ENCODE data around the gene SMAD6.

The SMAD6 gene

DNA sequence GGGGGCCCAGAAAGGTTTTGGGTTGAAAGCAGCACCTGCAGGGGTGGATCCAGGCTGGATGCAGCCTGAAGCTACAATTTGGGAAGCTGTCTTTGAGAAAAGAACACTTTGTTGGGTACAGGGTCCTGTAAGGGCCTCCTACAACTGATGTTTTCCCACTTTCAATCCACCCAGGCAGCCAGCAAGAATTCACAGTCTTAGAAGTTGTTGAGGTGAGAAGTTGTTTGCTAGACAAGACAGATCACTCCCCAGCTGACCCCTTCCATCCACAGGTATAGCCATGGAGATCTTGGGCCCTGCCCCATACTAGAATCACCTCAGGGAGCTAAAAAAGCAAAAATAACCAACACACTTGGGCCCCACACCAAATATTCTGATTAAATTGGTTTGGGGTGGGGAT lies 10.3 kb upstream of the SMAD6 start:
- no peaks in the 10 kb centered on the region for H3K36me3 ChIP-seq (ENCODE audit: control insufficient read depth, insufficient read depth, low read length)
- H3K27me3 ChIP-seq (ENCODE audit: control insufficient read depth, insufficient read depth, low read length) = no peaks in the 10 kb centered on the region
- no peak overlapping the region for H3K9ac ChIP-seq (ENCODE audit: low read length)
- no peaks in the 10 kb centered on the region; the same call in 1 of the 2 replicates for H3K4me1 ChIP-seq (ENCODE audit: control insufficient read depth, insufficient read depth, low read length)
- H3K4me3 ChIP-seq (ENCODE audit: low read depth, low read length) = no peak overlapping the region
- no peak overlapping the region for H3K27ac ChIP-seq (ENCODE audit: low read depth, low read length)
- no peaks in the 10 kb centered on the region for H3K9me3 ChIP-seq (ENCODE audit: control insufficient read depth, insufficient read depth, low read depth, low read length)

DNA sequence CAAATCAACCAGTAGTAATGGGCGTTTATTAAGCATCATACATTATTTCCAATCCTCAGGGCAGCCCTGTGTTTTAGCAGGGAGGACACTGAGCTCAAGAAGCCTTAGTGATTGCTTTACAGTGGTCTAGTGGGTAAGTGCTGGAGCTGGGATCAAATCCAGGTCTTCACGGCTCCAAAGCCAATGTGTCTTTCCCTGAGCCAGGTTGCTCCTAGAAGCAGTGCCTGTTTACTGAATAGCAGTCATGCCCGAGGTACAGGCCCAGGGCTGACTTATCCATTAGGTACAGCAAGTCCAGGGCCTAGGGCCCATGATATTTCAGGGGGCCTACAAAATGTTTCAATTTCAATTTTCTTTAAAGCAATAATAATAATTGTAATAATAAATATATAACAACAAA lies 9.6 kb upstream of the SMAD6 start:
- no peak overlapping the region for H3K9ac ChIP-seq (ENCODE audit: low read length)
- no peaks in the 10 kb centered on the region for H3K36me3 ChIP-seq (ENCODE audit: control insufficient read depth, insufficient read depth, low read length)
- H3K27ac ChIP-seq (ENCODE audit: low read depth, low read length) = no peak overlapping the region
- H3K9me3 ChIP-seq (ENCODE audit: control insufficient read depth, insufficient read depth, low read depth, low read length) = no peaks in the 10 kb centered on the region
- no peaks in the 10 kb centered on the region for H3K27me3 ChIP-seq (ENCODE audit: control insufficient read depth, insufficient read depth, low read length)
- no peaks in the 10 kb centered on the region; the same call in 1 of the 2 replicates for H3K4me1 ChIP-seq (ENCODE audit: control insufficient read depth, insufficient read depth, low read length)
- H3K4me3 ChIP-seq (ENCODE audit: low read depth, low read length) = no peak overlapping the region

DNA sequence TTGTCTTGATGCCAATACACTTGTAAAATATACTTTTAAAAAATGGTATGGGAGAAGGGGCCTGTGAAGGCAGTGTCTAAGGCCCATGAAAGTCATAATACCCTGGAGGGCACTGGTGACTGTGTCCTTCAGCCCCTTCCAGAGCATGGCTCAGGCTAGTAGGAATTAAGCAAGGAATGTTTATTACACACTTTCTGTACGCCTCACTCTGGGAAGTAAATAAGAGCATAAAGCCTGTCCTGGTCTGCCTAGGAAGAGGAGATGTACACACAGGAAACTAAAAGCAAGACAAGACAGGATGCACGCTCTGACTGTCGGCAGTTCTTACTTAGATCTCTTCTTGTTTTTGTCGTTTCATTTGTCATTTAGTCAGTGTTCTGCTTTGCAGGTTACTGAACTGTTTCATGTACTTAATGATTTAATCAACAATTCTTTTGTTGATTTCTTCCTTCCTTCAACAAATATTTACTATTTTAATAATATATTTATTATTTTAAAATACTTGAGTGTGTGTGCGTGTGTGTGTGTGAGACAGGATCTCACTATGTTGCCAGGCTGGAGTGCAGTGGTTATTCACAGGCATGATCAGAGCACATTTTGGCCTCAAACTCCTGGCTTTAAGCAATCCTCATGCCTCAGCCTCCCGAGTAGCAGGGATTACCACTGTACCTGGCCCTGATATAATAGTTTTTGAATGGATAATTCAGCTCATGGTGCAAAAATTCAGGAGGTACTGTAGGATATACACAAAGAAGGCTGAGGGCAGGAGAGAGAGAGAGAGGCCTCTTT lies 9.0 kb upstream of the SMAD6 start:
- no peaks in the 10 kb centered on the region for H3K27me3 ChIP-seq (ENCODE audit: control insufficient read depth, insufficient read depth, low read length)
- no peaks in the 10 kb centered on the region for H3K36me3 ChIP-seq (ENCODE audit: control insufficient read depth, insufficient read depth, low read length)
- no peak overlapping the region for H3K4me3 ChIP-seq (ENCODE audit: low read depth, low read length)
- no peaks in the 10 kb centered on the region for H3K9me3 ChIP-seq (ENCODE audit: control insufficient read depth, insufficient read depth, low read depth, low read length)
- H3K9ac ChIP-seq (ENCODE audit: low read length) = no peak overlapping the region
- no peak overlapping the region for H3K27ac ChIP-seq (ENCODE audit: low read depth, low read length)
- H3K4me1 ChIP-seq (ENCODE audit: control insufficient read depth, insufficient read depth, low read length) = peaks cover under 1% of the 10 kb centered on the region; the same call in 1 of the 2 replicates

DNA sequence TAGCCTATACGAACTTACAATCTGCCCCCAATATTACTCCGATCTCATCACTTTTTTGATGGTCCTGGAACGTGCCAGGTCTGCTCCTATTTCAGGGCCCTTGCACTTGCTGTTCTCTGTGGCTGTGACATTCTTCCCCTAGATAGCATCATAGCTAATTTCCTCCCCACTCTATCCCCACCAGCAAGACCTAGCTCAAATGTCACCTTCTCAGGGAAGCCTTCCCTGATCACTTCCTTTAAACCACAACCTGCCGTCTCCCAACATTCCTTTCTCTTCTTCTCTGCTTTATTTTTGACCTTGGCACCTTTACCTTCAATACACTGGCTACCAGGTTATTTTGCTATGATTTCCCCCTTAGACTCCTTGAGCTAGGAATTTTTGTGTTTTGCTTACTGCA lies 5.3 kb upstream of the SMAD6 start:
- H3K9ac ChIP-seq (ENCODE audit: low read length) = no peak overlapping the region
- peaks cover 7% of the 10 kb centered on the region; the same call in 1 of the 2 replicates for H3K27me3 ChIP-seq (ENCODE audit: control insufficient read depth, insufficient read depth, low read length)
- no peaks in the 10 kb centered on the region for H3K9me3 ChIP-seq (ENCODE audit: control insufficient read depth, insufficient read depth, low read depth, low read length)
- no peak overlapping the region for H3K4me3 ChIP-seq (ENCODE audit: low read depth, low read length)
- no peak overlapping the region for H3K27ac ChIP-seq (ENCODE audit: low read depth, low read length)
- no peaks in the 10 kb centered on the region for H3K36me3 ChIP-seq (ENCODE audit: control insufficient read depth, insufficient read depth, low read length)
- H3K4me1 ChIP-seq (ENCODE audit: control insufficient read depth, insufficient read depth, low read length) = peaks cover 13% of the 10 kb centered on the region; the same call in 1 of the 2 replicates

DNA sequence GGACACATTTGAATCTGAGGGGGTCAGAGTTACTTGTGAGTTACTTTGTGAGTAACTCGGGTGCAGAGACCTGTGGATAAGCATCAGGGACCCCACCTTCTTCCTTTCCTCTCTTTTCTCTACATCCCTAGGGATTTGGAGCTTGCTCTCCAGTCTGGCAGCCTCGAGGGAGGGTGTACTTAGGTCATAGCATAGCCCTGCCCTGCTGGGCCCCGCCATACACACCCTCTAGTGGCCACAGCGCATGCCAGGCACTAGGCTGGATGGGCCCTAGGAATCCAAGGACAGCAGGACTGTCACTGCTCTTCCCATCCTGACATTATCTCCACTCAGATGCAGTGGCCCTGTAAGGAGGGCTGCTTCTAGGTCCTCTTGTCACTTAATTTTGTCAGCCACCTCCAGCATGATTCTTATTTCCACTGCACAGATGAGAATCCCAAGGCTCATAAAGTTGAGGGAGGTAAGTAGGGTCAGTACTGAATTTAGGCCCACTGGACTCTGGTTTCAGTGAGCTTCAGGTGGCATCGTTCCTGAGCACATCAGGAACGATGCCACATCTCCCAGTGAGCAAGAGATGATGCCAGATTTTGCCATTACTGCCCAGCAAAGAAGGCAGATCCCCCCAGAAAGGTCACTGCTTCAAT lies 3.6 kb upstream of the SMAD6 start:
- peaks cover 11% of the 10 kb centered on the region; the same call in 1 of the 2 replicates for H3K27me3 ChIP-seq (ENCODE audit: control insufficient read depth, insufficient read depth, low read length)
- H3K9me3 ChIP-seq (ENCODE audit: control insufficient read depth, insufficient read depth, low read depth, low read length) = no peaks in the 10 kb centered on the region
- H3K4me1 ChIP-seq (ENCODE audit: control insufficient read depth, insufficient read depth, low read length) = peaks cover 13% of the 10 kb centered on the region; the same call in 1 of the 2 replicates

DNA sequence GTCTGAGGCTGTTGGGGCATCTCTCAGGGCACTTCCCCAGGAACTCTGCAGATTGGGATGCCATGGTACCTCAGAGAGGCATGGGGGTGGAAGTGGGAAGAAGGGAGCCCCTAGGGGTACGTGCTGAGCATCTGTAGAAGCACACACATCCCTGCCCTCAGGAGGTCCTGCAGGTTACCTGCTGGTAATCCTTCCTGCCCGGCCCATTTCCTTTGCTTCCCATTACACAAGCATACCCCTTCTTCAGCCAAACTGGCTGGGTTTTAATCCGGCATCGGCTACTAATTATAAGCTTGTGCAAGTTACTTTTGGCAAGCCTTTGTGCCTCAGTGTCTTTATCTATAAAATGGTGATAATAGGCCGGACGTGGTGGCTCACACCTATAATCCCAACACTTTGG lies 3.1 kb upstream of the SMAD6 start:
- Histone ChIP-seq H3K36me3 (ENCODE audit: control insufficient read depth, insufficient read depth, low read length) (no peaks in the 10 kb centered on the region), H3K27me3 (ENCODE audit: control insufficient read depth, insufficient read depth, low read length) (peaks cover 16% of the 10 kb centered on the region), H3K4me1 (ENCODE audit: control insufficient read depth, insufficient read depth, low read length) (peaks cover 13% of the 10 kb centered on the region; the same call in 1 of the 2 replicates), H3K9me3 (ENCODE audit: control insufficient read depth, insufficient read depth, low read depth, low read length) (no peaks in the 10 kb centered on the region), H3K27ac (ENCODE audit: low read depth, low read length) (no peak overlapping the region), H3K9ac (ENCODE audit: low read length) (no peak overlapping the region), H3K4me3 (ENCODE audit: low read depth, low read length) (no peak overlapping the region)

More for the DNA sequence above, 3.6 kb upstream of the SMAD6 start:
- Histone ChIP-seq H3K36me3 (ENCODE audit: control insufficient read depth, insufficient read depth, low read length) (no peaks in the 10 kb centered on the region), H3K9ac (ENCODE audit: low read length) (no peak overlapping the region), H3K27ac (ENCODE audit: low read depth, low read length) (no peak overlapping the region), H3K4me3 (ENCODE audit: low read depth, low read length) (no peak overlapping the region)

- H3K4me3 ChIP-seq (ENCODE audit: low read depth, low read length) = peak overlapping the region; percentile 80
- no peak overlapping the region for H3K27ac ChIP-seq (ENCODE audit: low read depth, low read length)
- peaks cover 26% of the 10 kb centered on the region for H3K4me1 ChIP-seq (ENCODE audit: control insufficient read depth, insufficient read depth, low read length)
- H3K36me3 ChIP-seq (ENCODE audit: control insufficient read depth, insufficient read depth, low read length) = no peaks in the 10 kb centered on the region; the same call in 1 of the 2 replicates
- peaks cover 30% of the 10 kb centered on the region for H3K27me3 ChIP-seq (ENCODE audit: control insufficient read depth, insufficient read depth, low read length)
- H3K9ac ChIP-seq (ENCODE audit: low read length) = peak overlapping the region; percentile 79
- H3K9me3 ChIP-seq (ENCODE audit: control insufficient read depth, insufficient read depth, low read depth, low read length) = no peaks in the 10 kb centered on the region
Measured at GRCh38 chr15:66700412-66700801, 1.6 kb upstream of the SMAD6 start.

- peaks cover 28% of the 10 kb centered on the region for H3K4me1 ChIP-seq (ENCODE audit: control insufficient read depth, insufficient read depth, low read length)
- no peaks in the 10 kb centered on the region; the same call in 1 of the 2 replicates for H3K36me3 ChIP-seq (ENCODE audit: control insufficient read depth, insufficient read depth, low read length)
- H3K9me3 ChIP-seq (ENCODE audit: control insufficient read depth, insufficient read depth, low read depth, low read length) = no peaks in the 10 kb centered on the region
- peak overlapping the region; percentile 90 for H3K9ac ChIP-seq (ENCODE audit: low read length)
- H3K27me3 ChIP-seq (ENCODE audit: control insufficient read depth, insufficient read depth, low read length) = peaks cover 30% of the 10 kb centered on the region
- peak overlapping the region; percentile 89 for H3K4me3 ChIP-seq (ENCODE audit: low read depth, low read length)
- peak overlapping the region; percentile 73; the same call in 1 of the 2 replicates for H3K27ac ChIP-seq (ENCODE audit: low read depth, low read length)
Measured at GRCh38 chr15:66700802-66701421, 1.1 kb upstream of the SMAD6 start.

DNA sequence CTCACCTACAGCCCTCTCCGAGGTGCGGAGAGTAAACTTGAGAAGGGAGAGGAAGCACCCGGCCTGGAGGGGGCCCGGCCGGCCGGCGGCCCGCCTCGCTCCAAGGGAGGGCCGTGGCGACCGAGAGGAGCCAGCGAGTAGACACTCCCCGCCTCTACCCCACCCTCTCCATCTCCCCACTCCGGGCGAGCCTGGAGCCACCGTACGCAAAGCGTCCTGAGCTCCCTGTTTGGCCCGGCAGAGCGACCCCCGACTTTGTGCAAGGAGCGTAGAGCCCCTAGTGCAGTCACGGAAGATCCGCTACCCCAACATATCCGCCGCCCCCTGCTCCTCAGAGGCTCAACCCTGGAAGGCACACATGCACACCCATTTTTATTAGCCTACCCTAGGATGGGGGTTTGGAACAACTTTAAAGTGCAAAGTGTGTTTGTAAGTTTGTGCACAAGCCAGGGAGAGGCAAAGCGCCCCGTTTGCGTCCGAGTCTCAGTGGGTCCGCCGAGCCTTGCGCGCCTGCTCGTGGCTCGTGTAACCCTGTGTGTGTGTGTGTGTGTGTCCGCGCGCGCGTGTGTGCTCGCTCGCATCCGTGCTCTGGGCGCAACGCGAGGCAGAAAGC lies 508 bp upstream of the SMAD6 start:
- Histone ChIP-seq H3K36me3 (ENCODE audit: control insufficient read depth, insufficient read depth, low read length) (no peaks in the 10 kb centered on the region; the same call in 1 of the 2 replicates), H3K9ac (ENCODE audit: low read length) (peak overlapping the region; percentile 90), H3K27ac (ENCODE audit: low read depth, low read length) (peak overlapping the region; percentile 73; the same call in 1 of the 2 replicates), H3K9me3 (ENCODE audit: control insufficient read depth, insufficient read depth, low read depth, low read length) (no peaks in the 10 kb centered on the region), H3K4me3 (ENCODE audit: low read depth, low read length) (peak overlapping the region; percentile 89), H3K4me1 (ENCODE audit: control insufficient read depth, insufficient read depth, low read length) (peaks cover 34% of the 10 kb centered on the region), H3K27me3 (ENCODE audit: control insufficient read depth, insufficient read depth, low read length) (peaks cover 30% of the 10 kb centered on the region)

DNA sequence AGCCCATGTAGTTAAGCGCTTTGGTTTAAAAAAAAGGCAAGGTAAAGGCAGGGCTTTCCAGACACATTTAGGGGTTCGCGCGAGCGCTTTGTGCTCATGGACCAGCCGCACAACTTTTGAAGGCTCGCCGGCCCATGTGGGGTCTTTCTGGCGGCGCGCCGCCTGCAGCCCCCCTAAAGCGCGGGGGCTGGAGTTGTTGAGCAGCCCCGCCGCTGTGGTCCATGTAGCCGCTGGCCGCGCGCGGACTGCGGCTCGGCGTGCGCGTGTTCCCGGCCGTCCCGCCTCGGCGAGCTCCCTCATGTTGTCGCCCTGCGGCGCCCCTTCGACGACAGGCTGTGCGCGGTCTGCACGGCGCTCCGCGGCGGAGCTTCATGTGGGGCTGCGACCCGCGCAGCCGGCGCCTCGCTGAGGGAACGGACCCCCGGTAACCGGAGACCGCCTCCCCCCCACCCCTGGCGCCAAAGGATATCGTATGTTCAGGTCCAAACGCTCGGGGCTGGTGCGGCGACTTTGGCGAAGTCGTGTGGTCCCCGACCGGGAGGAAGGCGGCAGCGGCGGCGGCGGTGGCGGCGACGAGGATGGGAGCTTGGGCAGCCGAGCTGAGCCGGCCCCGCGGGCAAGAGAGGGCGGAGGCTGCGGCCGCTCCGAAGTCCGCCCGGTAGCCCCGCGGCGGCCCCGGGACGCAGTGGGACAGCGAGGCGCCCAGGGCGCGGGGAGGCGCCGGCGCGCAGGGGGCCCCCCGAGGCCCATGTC lies 927 bp downstream of the SMAD6 start:
- peaks cover 49% of the 10 kb centered on the region for H3K4me1 ChIP-seq (ENCODE audit: control insufficient read depth, insufficient read depth, low read length)

More for the DNA sequence above, 927 bp downstream of the SMAD6 start:
- H3K27me3 ChIP-seq (ENCODE audit: control insufficient read depth, insufficient read depth, low read length) = peaks cover 30% of the 10 kb centered on the region
- no peaks in the 10 kb centered on the region for H3K9me3 ChIP-seq (ENCODE audit: control insufficient read depth, insufficient read depth, low read depth, low read length)
- no peaks in the 10 kb centered on the region; the same call in 1 of the 2 replicates for H3K36me3 ChIP-seq (ENCODE audit: control insufficient read depth, insufficient read depth, low read length)
- peak overlapping the region; percentile 89 for H3K4me3 ChIP-seq (ENCODE audit: low read depth, low read length)
- H3K27ac ChIP-seq (ENCODE audit: low read depth, low read length) = peak overlapping the region; percentile 76; the same call in 1 of the 2 replicates
- H3K9ac ChIP-seq (ENCODE audit: low read length) = peak overlapping the region; percentile 92

All from HUES6 (cell line).